Neural progenitor cell (in vitro differentiated cells): Measurements from ENCODE around the gene CAB39L.

Experiments
- CTCF ChIP-seq: fragments of 200-600 bp; sonication (generic); IDR thresholded peaks from 2 replicates; pipeline ENCODE4 v1.5.1; 2017; ENCODE audit warnings: antibody characterized with exemption, mild to moderate bottlenecking
- EZH2phosphoT487 ChIP-seq: fragments of 200-600 bp; sonication (generic); IDR thresholded peaks from 2 replicates; pipeline ENCODE4 v1.6.1; 2017; ENCODE audit warnings: antibody characterized with exemption

DNA sequence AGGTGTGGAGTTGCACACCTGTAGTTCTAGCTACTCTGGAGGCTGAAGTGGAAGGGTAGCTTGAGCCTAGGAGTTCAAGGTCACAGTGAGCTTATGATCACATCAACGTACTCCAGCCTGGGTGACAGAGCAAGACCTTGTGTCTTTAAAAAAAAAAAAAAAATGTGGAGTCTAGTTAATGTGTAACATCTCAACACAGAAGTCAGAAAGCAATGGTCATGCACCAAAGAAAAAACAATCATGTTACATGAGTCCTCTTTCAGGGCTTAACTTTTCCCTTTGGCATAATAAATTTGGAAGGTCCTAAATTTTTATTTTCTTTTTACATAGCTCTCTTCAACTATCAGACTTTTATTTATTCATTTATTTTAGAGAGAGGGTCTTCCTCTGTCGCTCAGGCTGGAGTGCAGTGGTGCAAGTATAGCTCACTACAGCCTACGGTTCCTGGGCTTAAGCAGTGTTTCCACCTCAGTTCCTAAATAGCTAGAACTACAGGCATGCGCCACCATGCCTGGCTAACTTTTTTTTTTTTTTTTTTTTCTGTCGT is 22.5 kb upstream of the CAB39L start:
- no peak for TF ChIP-seq CTCF
- TF ChIP-seq EZH2phosphoT487, result no peak
